HG03571 (cell line): ENCODE data around the gene LCT.

Experiments
- ATAC-seq: cut with Tn5 transposase; IDR thresholded peaks from one replicate; pipeline ENCODE4 v1.9.1; 2021; ENCODE audit not compliant: unreplicated experiment

LCT gene

GRCh38 chr2:135744760-135745314 is 92.1 kb downstream of the LCT start:
- ATAC-seq = no peak

GRCh38 chr2:135743860-135744259 is 93.1 kb downstream of the LCT start:
- ATAC-seq = no peak

GRCh38 chr2:135742325-135742757 is 94.6 kb downstream of the LCT start:
- ATAC-seq = peak; percentile 21

GRCh38 chr2:135741395-135742324 is 95.3 kb downstream of the LCT start, which contains the start of gene UBXN4:
UBXN4 (plus strand) TSS chr2:135741855; CDS start chr2:135741930, 75 bp downstream.
- peak; percentile 94 for ATAC-seq

GRCh38 chr2:135741043-135741394 is 96.0 kb downstream of the LCT start:
- ATAC-seq = no peak

- ATAC-seq = no peak
Observed at GRCh38 chr2:135740206-135740605, 96.8 kb downstream of the LCT start.
